HG03280 (cell line): ENCODE results near the gene ZNF593.

Experiments
- ATAC-seq: cut with Tn5 transposase; IDR thresholded peaks from one replicate; pipeline ENCODE4 v1.9.1; 2021; ENCODE audit warnings: mild to moderate bottlenecking, moderate library complexity; ENCODE audit not compliant: unreplicated experiment

The ZNF593 gene

GRCh38 chr1:26168410-26169197, 1.1 kb upstream of the ZNF593 start, which contains the start of gene C1orf232:
C1orf232 (minus strand) TSS chr1:26168963; CDS start chr1:26168499, 464 bp downstream.
- no peak for ATAC-seq

- no peak for ATAC-seq
Measured at GRCh38 chr1:26169198-26169554, 532 bp upstream of the ZNF593 start.

GRCh38 chr1:26170472-26170821, 739 bp downstream of the ZNF593 start:
- no peak for ATAC-seq

- ATAC-seq, result no peak
Measured at GRCh38 chr1:26171084-26172072, 1.7 kb downstream of the ZNF593 start, which contains the start of gene ZNF593OS. ZNF593OS (minus strand) TSS chr1:26171832; CDS start chr1:26171661, 171 bp downstream.

- no peak for ATAC-seq
Measured at GRCh38 chr1:26175346-26175745, 5.6 kb downstream of the ZNF593 start.

GRCh38 chr1:26177182-26177684, 7.5 kb downstream of the ZNF593 start, which contains the start of gene CNKSR1:
CNKSR1 (plus strand) TSS chr1:26177491; CDS start chr1:26177548, 57 bp downstream.
- no peak for ATAC-seq

GRCh38 chr1:26180010-26180506, 10.3 kb downstream of the ZNF593 start:
- ATAC-seq, result no peak

GRCh38 chr1:26181586-26182382, 12.1 kb downstream of the ZNF593 start:
- ATAC-seq, result no peak

- ATAC-seq, result no peak
Measured at GRCh38 chr1:26182383-26182696, 12.6 kb downstream of the ZNF593 start.

GRCh38 chr1:26184086-26184485, 14.4 kb downstream of the ZNF593 start:
- ATAC-seq, result no peak

- ATAC-seq, result no peak
Measured at GRCh38 chr1:26184883-26185282, 15.2 kb downstream of the ZNF593 start.

GRCh38 chr1:26187882-26188281, 18.2 kb downstream of the ZNF593 start:
- ATAC-seq, result no peak

- ATAC-seq, result no peak
Measured at GRCh38 chr1:26188477-26188876, 18.8 kb downstream of the ZNF593 start.

- ATAC-seq, result no peak
Measured at GRCh38 chr1:26189331-26189730, 19.6 kb downstream of the ZNF593 start.

- ATAC-seq, result no peak
Measured at GRCh38 chr1:26189751-26190275, 20.1 kb downstream of the ZNF593 start.

- no peak for ATAC-seq
Measured at GRCh38 chr1:26190373-26190987, 20.8 kb downstream of the ZNF593 start, which contains the start of gene CATSPER4. CATSPER4 (plus strand) TSS chr1:26190602; CDS start chr1:26190628, 26 bp downstream.

GRCh38 chr1:26191739-26192138, 22.0 kb downstream of the ZNF593 start:
- ATAC-seq, result no peak

- no peak for ATAC-seq
Measured at GRCh38 chr1:26195805-26196204, 26.1 kb downstream of the ZNF593 start.

GRCh38 chr1:26197301-26197700, 27.6 kb downstream of the ZNF593 start:
- no peak for ATAC-seq

GRCh38 chr1:26197813-26198212, 28.1 kb downstream of the ZNF593 start:
- ATAC-seq, result no peak
